GM19397 (cell line): ENCODE results near the gene TDRD5.

Experiments
- ATAC-seq: cut with Tn5 transposase; IDR thresholded peaks from one replicate; pipeline ENCODE4 v1.9.1; 2021; ENCODE audit warnings: mild to moderate bottlenecking, moderate library complexity; ENCODE audit not compliant: unreplicated experiment

Gene TDRD5, protein sequence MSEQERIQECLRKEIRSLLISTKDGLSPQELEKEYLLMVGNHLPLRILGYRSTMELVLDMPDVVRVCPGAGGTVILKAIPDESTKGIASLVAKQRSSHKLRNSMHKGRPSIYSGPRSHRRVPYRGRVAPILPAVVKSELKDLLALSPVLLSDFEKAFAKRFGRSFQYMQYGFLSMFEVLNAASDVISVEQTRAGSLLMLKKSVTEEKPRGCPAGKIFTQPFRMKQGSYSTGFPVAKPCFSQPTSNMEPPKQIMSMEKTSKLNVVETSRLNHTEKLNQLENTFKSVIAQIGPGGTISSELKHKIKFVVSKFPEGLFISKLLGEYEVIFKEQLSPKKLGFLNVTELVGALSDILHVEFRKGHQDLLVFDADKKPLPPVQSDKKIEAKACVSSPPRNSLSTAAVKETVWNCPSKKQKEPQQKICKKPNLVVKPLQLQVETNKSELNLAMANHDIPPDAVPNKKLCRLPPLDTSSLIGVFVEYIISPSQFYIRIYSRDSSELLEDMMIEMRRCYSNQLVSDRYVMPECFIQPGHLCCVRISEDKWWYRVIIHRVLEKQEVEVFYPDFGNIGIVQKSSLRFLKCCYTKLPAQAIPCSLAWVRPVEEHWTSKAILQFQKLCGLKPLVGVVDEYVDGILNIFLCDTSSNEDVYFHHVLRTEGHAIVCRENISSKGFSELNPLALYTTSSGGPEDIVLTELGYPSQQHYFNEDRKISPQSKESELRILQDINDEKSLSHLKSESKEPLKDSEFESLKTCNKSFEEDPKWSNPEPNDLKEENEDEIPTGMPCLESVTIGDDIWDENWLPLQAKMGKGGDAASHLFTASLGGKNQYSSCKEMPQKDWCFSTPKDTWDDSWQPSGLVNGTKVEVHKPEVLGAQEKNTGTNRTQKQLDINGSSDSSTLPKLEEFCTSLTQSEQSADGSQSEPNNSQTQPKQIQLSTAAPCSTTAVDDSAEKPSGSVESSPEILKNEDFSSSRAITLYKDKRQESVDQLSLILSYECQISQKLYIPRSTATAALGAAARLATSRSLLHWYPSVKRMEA

DNA sequence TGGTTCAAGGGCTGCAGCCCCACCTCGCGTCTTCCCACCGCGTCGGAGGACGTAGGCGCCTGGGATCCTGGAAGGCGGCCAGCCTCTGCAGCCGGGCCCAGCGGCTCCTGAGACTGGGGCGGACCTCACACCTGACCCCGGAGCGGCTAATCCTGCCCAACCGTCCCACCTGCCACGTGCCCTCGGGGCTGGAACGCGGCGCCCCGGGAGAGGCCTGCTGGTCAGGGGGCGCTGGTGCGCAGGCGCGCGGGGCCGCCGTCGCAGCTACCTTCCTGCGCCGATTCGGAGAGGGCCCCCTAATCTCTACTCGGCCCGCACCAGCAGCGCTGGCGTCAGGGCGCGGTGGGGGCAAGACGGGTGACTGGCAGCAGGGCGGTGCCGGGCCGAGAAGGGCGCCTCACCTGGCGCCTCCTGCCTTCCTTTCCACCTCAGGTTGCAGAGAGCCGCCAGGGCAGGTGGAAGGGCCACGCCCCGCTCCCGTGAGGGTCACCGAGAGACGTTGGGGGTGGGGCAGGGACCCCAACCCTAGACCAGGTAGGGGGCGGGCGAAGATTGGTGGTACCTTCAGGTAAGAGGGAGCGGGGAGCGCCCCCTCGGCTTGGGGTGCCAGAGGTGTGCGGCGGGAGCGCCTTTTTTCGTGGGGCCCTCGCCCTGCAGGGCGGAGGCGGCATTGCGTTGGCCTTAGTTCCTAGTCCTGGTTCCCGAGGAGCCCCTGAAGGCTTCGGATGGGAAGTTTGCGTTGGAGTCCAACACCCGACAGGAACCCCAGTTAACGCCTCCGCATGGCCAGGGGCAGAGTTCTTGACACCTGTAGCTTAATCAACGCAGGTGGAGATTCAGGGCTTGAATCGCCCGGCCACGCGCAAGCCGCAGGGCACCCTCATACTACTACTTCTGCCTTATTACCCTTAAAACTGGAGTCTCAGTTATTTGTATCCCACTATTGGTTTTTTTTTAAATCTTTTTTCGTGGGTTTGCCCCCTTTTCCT is at the start of gene TDRD5:
Gene TDRD5 (plus strand): TSS at position 241 of the 989 bp plus-strand sequence. CDS start 784 bp downstream, outside the sequence.
- no peak for ATAC-seq

DNA sequence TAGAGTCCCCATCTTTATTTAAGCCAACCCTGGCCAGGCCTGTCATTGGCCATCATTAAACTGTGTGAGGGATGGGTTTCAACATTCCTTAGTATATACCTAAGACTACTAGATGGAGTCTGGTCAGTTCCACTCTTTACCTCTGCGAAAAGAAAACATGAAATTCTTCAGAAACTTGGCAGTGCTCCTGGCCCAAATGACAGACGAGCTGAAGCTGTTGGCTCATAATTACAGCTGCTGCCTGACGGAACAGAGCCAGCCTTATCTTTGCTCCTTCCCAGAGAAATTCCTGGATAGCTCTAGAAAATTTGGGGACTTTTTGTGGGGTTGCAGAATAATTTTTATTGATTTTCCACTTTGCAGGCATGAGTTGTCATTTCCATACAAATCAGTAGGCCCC is 46.3 kb upstream of the TDRD5 start:
- ATAC-seq = no peak

DNA sequence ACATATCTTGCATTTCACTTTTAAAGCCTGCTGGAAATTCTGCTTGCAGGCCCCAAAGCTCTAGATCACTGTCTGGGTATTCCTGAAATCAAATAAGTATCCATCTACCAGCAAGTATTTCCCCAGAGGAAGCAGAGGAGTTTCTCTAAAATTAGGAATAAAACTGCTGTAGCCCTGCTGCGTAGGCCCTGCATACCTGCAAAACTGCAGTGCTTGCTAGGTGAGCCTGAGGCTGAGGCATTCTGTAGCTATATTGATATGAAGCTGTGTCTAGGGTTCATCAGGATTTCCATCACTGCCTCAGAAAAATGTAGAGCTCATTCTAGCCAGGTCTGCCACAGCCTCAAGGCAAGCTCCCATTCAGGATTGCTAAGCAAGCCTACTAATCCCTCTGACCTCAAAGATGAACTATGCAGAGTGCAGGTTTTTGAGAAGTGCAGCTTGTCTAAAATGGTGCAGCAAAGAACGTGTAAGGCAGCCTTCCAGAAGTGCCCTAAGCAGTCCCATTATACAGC is 44.6 kb upstream of the TDRD5 start:
- no peak for ATAC-seq

DNA sequence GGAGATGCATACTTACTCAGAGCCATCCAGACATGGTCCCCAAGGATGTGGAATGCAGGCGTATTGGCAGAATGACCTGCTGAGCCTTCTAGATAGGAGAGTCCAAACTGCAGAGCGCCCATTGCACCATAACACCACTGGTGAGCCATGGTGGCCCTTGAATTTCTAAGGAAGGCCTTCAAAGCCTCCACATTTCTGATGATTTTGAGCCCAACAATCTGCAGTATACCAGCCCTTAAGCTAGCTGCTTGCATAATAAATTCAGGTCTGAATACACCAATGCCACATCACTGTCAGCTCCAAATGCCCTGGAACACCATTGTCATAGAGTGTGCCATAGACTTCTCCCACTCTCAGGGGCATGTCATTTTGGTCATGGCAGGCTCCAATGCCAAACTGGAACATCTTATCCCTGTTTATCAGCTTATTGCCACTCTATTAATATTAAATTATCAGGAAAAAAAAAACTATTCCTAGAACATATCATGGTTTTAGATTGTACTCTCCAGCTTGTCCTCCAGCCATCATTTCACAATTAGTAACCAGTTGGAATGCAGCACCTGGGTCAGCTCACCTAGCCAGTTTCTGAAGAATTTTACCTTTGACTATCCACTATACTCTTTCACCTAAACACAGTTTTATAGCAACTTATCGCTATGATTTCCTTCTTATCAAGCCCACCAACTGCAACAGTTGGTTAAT is 42.8 kb upstream of the TDRD5 start:
- no peak for ATAC-seq

DNA sequence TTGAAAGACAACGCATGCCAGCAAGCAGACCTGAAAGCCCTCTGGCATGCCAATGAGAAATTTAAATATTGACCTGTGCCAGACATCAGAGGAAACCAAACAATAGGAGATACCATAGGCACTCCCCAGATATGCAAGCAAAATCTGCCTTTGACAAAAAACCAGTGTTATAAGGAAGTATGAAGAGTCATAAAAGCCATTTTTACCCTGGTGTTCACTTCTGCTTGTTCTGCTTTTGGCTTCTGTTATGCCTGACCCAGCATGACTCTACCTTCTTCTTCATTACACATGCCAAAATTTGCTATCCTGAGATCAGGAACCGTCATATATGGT is 42.3 kb upstream of the TDRD5 start:
- ATAC-seq = no peak

DNA sequence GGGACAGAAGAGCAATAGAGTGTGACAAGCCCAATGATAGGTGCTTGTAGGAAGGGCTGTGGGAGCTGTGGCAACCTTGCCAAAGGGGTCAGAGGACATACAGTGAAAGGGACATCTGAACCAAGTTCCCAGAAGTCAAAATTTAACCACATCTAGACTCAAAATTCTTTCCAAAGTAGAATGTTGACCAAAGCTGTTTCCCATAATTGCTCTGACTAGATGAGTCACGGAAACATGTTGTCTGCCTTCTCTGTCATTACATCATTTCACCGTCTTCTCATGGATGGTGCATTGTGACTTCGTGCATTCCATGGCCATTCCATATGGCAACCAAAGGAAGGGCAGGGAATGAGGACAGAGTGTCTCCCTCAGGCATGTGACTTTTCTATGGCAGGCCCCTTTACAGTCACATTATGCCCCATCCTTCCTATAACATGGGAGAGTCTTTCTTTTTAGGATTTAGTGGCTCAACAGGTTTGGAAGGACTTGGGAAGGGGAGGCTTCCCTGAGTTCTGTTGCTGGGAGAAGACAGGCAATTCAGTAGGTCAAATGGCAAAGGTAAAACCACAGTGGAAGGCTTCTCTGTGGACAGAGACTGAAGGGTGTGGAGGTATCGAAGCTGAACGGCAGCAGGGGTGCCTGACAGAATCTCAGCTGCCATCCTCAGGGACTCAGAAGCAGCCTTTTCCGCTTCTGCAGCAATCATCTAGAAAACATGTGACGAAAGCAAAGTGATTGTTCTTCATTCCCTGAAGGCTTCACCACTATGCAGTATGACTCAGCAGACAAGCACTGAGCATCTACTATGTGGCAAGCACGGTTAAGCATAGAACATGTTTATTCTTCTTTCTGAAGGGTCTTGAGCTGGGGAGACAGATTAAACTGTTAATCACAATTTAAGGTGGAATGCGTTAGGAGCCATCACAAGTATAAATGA is 40.6 kb upstream of the TDRD5 start:
- ATAC-seq = no peak

DNA sequence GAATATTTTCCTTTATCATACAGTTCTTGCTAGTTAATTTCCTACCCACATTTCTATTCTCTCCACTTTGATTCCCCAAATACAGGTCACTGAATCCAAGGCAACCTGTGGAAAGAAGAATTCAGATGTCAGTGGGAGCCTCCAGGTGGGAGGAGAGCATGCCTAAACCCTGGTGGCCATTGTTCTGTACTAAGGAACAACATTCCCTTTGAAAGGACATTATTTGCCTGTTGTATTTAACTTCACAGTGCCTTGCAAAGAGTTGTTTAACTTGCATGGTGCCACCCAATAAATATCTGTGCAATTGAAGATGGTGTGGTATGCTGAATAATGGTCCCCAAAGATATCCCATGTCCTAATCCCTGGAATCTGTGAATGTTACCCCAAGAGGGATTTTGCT is 37.2 kb upstream of the TDRD5 start:
- no peak for ATAC-seq

DNA sequence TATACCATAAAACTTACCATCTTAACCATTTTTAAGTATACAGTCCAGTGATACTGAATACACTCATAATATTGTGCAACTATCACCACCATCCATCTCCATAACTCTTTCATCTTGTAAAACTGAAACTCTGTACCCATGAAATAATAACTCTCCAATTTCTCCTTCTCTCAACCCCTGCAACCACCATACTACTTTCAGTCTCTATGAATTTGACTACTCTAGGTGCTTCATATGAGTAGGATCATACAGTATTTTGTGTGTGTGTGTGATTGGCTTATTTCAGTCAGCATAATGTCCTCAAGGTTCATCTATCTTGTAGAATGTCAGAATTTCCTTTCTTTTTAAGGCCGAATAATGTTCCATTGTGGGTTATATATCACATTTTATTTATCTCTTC is 33.6 kb upstream of the TDRD5 start:
- no peak for ATAC-seq

DNA sequence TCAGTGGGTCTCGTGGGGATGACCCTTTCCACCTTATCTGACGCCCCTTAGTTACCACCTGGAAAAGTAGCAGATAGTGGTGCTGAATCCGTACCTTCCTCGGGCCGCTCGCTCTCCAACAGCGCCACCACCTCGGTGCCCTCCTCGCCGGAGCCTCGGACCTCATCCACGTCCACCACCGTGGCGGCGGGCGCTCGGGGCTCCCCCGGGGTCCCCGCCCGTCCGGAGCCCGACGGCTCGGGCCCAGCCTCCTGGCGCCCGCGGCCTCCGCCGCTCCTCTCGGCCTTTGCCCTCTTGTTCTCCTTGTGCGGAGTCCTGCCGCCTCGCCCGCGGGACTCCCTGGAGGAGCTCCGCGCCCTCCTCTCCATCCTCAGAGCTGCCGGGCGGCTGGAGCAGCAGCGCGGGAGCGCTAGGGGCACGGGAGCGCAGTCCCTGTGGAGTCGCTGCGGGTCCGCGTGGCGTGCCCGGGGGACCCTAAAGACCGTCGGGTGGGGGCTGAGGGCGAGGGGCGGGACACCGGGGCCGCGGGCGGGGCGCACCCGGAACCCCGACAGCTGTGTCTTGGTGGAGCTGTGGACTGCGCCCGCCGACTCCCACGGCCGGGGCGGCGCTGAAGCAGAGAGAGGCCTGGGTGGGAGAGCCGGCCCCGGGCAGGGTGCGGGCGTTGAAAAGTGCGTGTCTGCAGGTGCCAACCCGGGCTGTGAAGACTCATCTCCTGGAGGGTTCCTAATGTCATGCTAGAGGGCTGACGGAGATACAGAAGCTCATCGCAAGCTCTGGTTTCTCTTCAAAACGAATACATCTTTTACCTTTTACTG is 15.9 kb upstream of the TDRD5 start, which contains the start of gene NPHS2:
Gene NPHS2 (minus strand): TSS at position 452 of the 818 bp plus-strand sequence. CDS start 84 bp downstream, at position 368.
- ATAC-seq = no peak

DNA sequence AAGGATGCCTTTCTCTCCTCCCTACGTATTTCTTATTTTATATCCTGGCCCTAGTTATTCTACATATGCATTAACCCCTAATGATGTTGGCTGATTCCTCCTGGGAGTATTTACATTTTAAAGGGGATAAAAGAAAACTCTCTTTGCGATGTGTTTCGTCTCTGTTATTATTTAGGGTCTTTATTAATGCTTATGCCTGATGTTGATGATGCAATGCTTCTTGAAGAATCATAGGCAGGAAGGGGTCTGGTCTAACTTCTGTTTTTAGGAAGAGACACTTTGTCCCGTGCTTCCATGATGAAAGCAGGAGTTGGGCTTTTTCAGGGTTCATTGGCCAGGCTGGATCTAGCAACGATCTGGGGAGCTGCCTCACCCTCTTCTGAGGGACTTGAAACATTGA is 15.1 kb upstream of the TDRD5 start:
- ATAC-seq = no peak

DNA sequence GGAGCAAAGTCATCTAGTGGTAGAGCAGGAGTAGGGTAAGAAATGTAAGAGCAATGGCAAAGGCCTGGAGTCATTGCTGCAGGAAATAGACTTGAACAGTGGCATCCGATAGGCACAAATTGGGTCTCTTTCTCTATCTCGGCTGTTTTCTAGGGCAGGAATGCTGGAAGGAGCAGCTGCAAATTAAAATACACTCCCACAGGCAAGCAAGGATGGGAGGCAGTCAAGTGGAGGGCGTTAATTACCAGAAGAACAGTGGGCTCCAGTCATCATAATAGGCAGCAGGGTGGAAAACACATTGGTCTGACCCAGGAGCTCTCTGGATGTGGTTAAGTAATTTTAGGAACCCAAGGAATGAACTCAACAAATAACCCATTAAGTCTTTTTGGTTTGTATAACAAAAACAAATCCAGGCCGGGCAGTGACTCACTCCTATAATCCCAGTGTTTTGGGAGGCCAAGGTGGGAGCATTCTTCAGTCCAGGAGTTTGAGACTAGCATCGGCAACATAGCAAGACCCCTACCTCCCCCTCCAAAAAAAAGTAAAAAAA is 7.8 kb upstream of the TDRD5 start:
- ATAC-seq = no peak

DNA sequence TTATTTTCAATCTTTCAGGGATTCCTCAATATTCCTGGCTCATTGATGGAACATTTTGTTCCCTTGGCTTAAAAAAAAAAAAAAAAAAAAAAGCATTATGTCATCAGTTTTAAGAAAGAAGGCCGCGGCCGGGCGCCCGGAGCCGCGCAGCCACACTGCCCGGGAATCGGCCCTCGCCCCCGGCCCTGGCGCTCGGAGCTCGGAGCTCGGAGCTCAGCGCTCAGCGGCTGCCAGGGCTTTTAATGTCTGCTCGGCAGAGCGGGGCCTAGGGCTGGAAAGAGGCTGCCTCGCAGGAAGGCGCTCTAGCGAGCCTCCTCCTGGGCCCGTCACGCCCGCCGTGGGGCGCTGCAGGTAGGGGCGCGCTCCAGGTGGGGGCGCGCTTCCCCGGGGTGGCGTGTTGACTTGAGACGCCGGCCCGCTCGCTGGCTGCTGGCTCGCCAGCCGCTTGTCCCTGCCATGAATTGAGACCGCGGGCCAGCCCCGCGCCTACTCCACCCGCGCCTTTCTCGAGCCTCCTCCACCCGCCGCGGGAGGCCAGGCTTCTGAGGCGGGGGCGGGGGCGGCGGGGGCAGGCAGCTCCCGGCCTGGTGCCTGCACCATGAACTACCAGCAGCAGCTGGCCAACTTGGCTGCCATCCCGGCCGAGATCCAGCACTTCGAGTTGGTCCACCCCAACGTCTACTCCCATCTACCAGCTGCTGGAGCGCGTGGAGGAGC is 5.4 kb upstream of the TDRD5 start:
- no peak for ATAC-seq

DNA sequence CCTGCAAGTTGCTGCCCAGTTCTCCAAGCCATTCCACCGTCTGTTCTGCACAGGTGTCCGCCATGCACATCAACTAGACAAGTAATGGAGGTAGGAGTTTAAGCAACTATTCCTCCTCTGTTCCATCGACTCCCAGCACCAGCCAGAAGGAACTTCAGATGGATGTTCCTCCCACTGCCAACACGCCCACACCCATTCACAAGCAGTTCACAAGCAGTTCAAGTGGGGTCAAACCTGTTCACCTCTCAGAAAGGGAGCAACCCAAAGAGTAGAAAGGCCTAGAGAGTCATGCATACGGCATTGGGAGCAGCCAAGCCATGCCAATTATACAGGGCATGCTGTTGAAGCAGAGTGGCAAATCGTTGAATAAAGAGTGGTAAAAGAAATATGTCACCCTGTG is 4.3 kb upstream of the TDRD5 start:
- ATAC-seq = no peak

DNA sequence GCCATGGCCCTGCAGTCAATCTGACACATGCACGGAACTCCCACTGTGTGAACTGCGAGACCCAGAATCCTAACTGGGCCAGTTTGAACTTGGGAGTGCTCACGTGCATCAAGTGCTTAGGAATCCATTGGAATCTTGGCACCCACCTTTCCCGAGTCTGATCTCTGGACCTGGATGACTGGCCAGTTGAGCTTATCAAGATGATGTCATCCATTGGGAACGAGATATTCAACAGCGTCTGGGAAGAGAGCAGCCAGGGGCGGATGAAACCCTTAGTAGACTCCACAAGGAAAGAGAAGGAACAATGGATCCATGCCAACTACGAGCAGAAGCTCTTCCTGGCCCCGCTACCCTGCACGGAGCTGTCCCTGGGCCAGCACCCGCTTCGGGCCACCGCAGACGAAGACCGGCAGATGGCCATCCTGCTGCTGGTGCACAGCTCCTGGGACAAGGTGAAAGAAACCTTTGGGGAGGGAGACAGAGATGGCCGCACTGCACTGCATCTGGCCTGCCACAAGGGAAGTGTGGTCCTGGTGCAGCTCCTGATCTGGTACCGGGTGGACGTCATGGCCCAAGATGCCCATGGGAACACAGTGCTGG is 3.1 kb upstream of the TDRD5 start:
- ATAC-seq = no peak

DNA sequence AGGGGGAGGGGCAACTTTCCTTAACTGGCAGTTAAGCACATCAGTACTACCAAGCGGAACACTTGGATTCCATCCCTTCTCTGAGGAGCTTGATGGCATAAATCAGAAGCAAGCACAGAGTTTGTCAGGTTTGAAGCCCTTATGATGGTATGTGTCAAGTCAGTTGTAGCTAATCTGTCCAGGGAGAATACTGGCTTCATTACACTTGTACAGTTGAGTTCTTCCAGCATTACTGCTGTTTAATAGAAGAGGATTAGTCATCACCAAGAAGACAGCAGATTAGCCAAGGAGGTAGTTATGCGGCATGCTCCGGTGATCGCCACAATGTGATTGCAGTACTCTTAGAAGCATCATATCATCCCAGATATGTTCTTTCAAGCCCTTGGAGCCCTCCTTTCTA is 2.1 kb upstream of the TDRD5 start:
- ATAC-seq = no peak

DNA sequence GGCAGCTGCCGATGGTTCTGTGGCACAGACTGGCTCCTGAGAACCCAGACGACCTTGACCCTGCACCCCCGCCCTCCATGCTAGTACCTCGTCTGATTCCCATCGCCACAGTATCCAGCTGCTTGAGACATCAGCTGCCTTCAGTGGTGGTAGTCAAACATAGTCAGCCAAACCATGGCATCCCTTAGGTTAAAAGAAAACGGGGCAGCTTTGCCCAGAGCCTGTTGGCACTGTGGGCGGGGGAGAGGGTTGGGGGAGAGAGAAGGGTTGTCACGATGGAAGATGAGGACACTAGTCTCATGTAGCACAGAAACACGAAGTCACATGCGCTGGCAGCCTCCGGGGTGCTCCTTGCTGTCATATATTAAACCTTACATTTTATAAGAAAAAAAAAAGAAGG is 961 bp upstream of the TDRD5 start:
- no peak for ATAC-seq

DNA sequence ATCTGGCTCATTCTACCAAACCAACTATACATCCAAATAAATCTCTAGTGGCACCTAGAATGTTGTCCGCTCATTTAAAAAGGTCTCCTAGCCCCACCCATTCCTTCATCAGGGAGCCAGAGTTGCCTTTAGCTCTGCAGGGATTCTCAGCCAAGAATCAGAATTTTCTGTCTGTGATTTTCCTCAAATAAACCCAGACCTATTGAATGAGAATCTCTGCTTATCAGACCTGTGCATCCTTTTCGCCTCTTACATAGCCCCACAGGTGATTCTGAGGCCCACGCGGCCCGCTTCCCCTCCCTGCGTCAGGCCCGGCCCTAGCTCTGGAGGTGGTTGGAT is 410 bp upstream of the TDRD5 start:
- ATAC-seq = no peak
